ENCODE results near the gene NCOA3. TPM values are rescaled to one million over a fixed set of nuclear protein-coding genes. Genes with fewer than 3 reads are reported as not detected.

The NCOA3 gene
- total and polyA plus RNA-seq, 2 of the 8 experiments (the other 6 are each of a cell fraction or from before 2014, with no cell fraction given) = 7.9 to 24.7 TPM

DNA sequence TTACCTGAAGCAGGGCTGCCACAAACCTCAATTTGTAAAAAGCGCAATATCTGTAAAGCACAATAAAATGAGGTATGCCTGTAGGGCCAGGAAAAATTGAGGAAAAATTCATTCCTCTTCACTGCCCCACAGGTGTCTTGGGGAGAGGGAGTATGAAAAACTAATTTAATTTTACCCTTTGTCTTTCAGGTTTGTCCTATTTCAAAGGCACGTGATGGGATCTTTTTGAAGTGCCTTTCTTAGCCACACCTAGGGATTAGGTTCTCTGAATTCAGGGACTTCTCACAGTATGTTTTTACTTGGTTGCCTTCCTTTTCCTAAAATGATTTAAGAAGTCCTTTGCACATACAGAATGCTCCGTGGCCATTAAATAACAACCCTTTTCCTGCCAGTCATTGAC, 71.9 kb downstream of the NCOA3 start (continued):
- TF ChIP-seq, protein P1, sequence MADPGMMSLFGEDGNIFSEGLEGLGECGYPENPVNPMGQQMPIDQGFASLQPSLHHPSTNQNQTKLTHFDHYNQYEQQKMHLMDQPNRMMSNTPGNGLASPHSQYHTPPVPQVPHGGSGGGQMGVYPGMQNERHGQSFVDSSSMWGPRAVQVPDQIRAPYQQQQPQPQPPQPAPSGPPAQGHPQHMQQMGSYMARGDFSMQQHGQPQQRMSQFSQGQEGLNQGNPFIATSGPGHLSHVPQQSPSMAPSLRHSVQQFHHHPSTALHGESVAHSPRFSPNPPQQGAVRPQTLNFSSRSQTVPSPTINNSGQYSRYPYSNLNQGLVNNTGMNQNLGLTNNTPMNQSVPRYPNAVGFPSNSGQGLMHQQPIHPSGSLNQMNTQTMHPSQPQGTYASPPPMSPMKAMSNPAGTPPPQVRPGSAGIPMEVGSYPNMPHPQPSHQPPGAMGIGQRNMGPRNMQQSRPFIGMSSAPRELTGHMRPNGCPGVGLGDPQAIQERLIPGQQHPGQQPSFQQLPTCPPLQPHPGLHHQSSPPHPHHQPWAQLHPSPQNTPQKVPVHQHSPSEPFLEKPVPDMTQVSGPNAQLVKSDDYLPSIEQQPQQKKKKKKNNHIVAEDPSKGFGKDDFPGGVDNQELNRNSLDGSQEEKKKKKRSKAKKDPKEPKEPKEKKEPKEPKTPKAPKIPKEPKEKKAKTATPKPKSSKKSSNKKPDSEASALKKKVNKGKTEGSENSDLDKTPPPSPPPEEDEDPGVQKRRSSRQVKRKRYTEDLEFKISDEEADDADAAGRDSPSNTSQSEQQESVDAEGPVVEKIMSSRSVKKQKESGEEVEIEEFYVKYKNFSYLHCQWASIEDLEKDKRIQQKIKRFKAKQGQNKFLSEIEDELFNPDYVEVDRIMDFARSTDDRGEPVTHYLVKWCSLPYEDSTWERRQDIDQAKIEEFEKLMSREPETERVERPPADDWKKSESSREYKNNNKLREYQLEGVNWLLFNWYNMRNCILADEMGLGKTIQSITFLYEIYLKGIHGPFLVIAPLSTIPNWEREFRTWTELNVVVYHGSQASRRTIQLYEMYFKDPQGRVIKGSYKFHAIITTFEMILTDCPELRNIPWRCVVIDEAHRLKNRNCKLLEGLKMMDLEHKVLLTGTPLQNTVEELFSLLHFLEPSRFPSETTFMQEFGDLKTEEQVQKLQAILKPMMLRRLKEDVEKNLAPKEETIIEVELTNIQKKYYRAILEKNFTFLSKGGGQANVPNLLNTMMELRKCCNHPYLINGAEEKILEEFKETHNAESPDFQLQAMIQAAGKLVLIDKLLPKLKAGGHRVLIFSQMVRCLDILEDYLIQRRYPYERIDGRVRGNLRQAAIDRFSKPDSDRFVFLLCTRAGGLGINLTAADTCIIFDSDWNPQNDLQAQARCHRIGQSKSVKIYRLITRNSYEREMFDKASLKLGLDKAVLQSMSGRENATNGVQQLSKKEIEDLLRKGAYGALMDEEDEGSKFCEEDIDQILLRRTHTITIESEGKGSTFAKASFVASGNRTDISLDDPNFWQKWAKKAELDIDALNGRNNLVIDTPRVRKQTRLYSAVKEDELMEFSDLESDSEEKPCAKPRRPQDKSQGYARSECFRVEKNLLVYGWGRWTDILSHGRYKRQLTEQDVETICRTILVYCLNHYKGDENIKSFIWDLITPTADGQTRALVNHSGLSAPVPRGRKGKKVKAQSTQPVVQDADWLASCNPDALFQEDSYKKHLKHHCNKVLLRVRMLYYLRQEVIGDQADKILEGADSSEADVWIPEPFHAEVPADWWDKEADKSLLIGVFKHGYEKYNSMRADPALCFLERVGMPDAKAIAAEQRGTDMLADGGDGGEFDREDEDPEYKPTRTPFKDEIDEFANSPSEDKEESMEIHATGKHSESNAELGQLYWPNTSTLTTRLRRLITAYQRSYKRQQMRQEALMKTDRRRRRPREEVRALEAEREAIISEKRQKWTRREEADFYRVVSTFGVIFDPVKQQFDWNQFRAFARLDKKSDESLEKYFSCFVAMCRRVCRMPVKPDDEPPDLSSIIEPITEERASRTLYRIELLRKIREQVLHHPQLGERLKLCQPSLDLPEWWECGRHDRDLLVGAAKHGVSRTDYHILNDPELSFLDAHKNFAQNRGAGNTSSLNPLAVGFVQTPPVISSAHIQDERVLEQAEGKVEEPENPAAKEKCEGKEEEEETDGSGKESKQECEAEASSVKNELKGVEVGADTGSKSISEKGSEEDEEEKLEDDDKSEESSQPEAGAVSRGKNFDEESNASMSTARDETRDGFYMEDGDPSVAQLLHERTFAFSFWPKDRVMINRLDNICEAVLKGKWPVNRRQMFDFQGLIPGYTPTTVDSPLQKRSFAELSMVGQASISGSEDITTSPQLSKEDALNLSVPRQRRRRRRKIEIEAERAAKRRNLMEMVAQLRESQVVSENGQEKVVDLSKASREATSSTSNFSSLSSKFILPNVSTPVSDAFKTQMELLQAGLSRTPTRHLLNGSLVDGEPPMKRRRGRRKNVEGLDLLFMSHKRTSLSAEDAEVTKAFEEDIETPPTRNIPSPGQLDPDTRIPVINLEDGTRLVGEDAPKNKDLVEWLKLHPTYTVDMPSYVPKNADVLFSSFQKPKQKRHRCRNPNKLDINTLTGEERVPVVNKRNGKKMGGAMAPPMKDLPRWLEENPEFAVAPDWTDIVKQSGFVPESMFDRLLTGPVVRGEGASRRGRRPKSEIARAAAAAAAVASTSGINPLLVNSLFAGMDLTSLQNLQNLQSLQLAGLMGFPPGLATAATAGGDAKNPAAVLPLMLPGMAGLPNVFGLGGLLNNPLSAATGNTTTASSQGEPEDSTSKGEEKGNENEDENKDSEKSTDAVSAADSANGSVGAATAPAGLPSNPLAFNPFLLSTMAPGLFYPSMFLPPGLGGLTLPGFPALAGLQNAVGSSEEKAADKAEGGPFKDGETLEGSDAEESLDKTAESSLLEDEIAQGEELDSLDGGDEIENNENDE (IDR thresholded peaks at IDR 0.05; ENCODE audit: insufficient replicate concordance, low read length) = no peak
- no peak for TF ChIP-seq TAF1 (IDR thresholded peaks at IDR 0.05; ENCODE audit: low read depth, low read length)
- TF ChIP-seq, protein P2, sequence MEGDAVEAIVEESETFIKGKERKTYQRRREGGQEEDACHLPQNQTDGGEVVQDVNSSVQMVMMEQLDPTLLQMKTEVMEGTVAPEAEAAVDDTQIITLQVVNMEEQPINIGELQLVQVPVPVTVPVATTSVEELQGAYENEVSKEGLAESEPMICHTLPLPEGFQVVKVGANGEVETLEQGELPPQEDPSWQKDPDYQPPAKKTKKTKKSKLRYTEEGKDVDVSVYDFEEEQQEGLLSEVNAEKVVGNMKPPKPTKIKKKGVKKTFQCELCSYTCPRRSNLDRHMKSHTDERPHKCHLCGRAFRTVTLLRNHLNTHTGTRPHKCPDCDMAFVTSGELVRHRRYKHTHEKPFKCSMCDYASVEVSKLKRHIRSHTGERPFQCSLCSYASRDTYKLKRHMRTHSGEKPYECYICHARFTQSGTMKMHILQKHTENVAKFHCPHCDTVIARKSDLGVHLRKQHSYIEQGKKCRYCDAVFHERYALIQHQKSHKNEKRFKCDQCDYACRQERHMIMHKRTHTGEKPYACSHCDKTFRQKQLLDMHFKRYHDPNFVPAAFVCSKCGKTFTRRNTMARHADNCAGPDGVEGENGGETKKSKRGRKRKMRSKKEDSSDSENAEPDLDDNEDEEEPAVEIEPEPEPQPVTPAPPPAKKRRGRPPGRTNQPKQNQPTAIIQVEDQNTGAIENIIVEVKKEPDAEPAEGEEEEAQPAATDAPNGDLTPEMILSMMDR (IDR thresholded peaks at IDR 0.05; ENCODE audit: control extremely low read depth in 1 of 3, insufficient read depth in 1 of 3, low read depth in 1 of 3, low read length in 3 of 3) = no peak
- no peak for TF ChIP-seq NANOG (IDR thresholded peaks at IDR 0.05; ENCODE audit: insufficient read depth, low read depth, low read length, poor library complexity, severe bottlenecking)
